ENCODE results near the gene ZNF81. TPM values are rescaled to one million over a fixed set of nuclear protein-coding genes. Genes with fewer than 3 reads are reported as not detected.

Gene ZNF81
- total and polyA plus RNA-seq, 2 of the 13 experiments (the other 11 are each of a cell fraction or from before 2014, with no cell fraction given), result 1.4 to 3.2 TPM

GRCh38 chrX:47836164-47837072 lies at the start of gene ZNF81 (continued):
- 0 out of 2 replicates have a peak, but pooled peaks have one; percentile 22 for TF ChIP-seq IKZF5 (CRISPR knock-in tag; IDR thresholded peaks at IDR 0.05)
- no peak for TF ChIP-seq ZSCAN25 (CRISPR knock-in tag; IDR thresholded peaks at IDR 0.05)
- TF ChIP-seq ZHX1 (CRISPR knock-in tag; IDR thresholded peaks at IDR 0.05; ENCODE audit: low read depth), result no peak
- TF ChIP-seq SP5 (CRISPR knock-in tag; IDR thresholded peaks at IDR 0.05; ENCODE audit: borderline replicate concordance, low read depth), result no peak
- TF ChIP-seq ZNF644 (CRISPR knock-in tag; IDR thresholded peaks at IDR 0.05; ENCODE audit: low read depth), result 0 out of 2 replicates have a peak, but pooled peaks have one; percentile 14
- TF ChIP-seq ZNF691 (CRISPR knock-in tag; IDR thresholded peaks at IDR 0.05; ENCODE audit: borderline replicate concordance, low read depth), result 0 out of 2 replicates have a peak, but pooled peaks have one; percentile 36
- no peak for TF ChIP-seq KAT7 (CRISPR knock-in tag; IDR thresholded peaks at IDR 0.05; ENCODE audit: borderline replicate concordance)
- no peak for TF ChIP-seq ZNF317 (CRISPR knock-in tag; IDR thresholded peaks at IDR 0.05)
- no peak for TF ChIP-seq CBX2 (IDR thresholded peaks at IDR 0.05; ENCODE audit: low read depth, low read length)
- no peak for TF ChIP-seq CBX2 (CRISPR knock-in tag; IDR thresholded peaks at IDR 0.05; ENCODE audit: low read depth)
- no peak for TF ChIP-seq TRIM24 (CRISPR knock-in tag; IDR thresholded peaks at IDR 0.05)
- no peak for TF ChIP-seq ZNF530 (CRISPR knock-in tag; IDR thresholded peaks at IDR 0.05; ENCODE audit: low read depth)
- no peak for TF ChIP-seq ZFP62 (CRISPR knock-in tag; IDR thresholded peaks at IDR 0.05)
- no peak for TF ChIP-seq KLF15 (CRISPR knock-in tag; IDR thresholded peaks at IDR 0.05; ENCODE audit: borderline replicate concordance)
- no peak for TF ChIP-seq MTF2 (CRISPR knock-in tag; IDR thresholded peaks at IDR 0.05; ENCODE audit: borderline replicate concordance)
- TF ChIP-seq TFAP4 (IDR thresholded peaks at IDR 0.05; ENCODE audit: borderline replicate concordance, low read depth), result no peak; the same call in 1 of the 2 replicates
- no peak for TF ChIP-seq ZBTB21 (CRISPR knock-in tag; IDR thresholded peaks at IDR 0.05)
- TF ChIP-seq ASH2L (IDR thresholded peaks at IDR 0.05; ENCODE audit: insufficient read length, low read depth, low read length), result no peak
- TF ChIP-seq THRA (CRISPR knock-in tag; IDR thresholded peaks at IDR 0.05; ENCODE audit: borderline replicate concordance), result no peak
- TF ChIP-seq MLX (CRISPR knock-in tag; IDR thresholded peaks at IDR 0.05), result no peak
